ENCODE measurements around the gene UNC13C. TPM values are rescaled to one million over a fixed set of nuclear protein-coding genes. Genes with fewer than 3 reads are reported as not detected.

UNC13C gene
- total and polyA plus RNA-seq, 2 donors (not counting 3 experiments of a cell fraction or from before 2014, with no cell fraction given): not detected

GRCh38 chr15:54345301-54345700 lies 367.1 kb downstream of the UNC13C start:
- no peaks in the 10 kb centered on the region for H4K20me1 ChIP-seq (replicated peaks; ENCODE audit: control insufficient read depth, extremely low read depth, insufficient read depth, low read length)
- dilution Hi-C loops (cut with MboI; ENCODE audit: extremely low pct_ligation_motif_present, low sequenced_read_pairs) (no loop called here), intact Hi-C loops (cut with micrococcal nuclease) (no loop called here)
- ChIA-PET CTCF (no interaction called here), POLR2A (no interaction called here)
- no peak overlapping the region for H2AFZ ChIP-seq (ENCODE audit: low read depth, low read length)
- H3K9me1 ChIP-seq (replicated peaks; ENCODE audit: control insufficient read depth, extremely low read depth, insufficient read depth, low read length): no peaks in the 10 kb centered on the region
- BruUV-seq (replicated peaks): no TSS peak
- H3K9me3 ChIP-seq (replicated peaks; ENCODE audit: control insufficient read depth, insufficient read depth, low read length): no peaks in the 10 kb centered on the region
- H3K27ac ChIP-seq (ENCODE audit: insufficient read depth, low read depth, low read length): no peak overlapping the region
- TF ChIP-seq JUN (IDR thresholded peaks at IDR 0.05; ENCODE audit: borderline replicate concordance, insufficient read depth, insufficient read length, low read depth) (no peak), POLR2AphosphoS5 (IDR thresholded peaks at IDR 0.05; ENCODE audit: insufficient read depth, low read depth, low read length) (no peak), POLR2A (IDR thresholded peaks at IDR 0.05; ENCODE audit: low read depth, low read length) (no peak), GATA2 (IDR thresholded peaks at IDR 0.05; ENCODE audit: insufficient read depth, insufficient read length, low read depth, low read length) (no peak), MAX (IDR thresholded peaks at IDR 0.05; ENCODE audit: insufficient read depth, insufficient read length) (no peak), EZH2 (IDR thresholded peaks at IDR 0.05; ENCODE audit: borderline replicate concordance, low read depth, low read length, severe bottlenecking) (no peak), MYC (IDR thresholded peaks at IDR 0.05; ENCODE audit: low read depth, low read length) (no peak), CTCF (IDR thresholded peaks at IDR 0.05; ENCODE audit: extremely low read depth in 1 of 2, insufficient read depth in 1 of 2, low read depth in 1 of 2, low read length in 2 of 2) (no peak), FOS (IDR thresholded peaks at IDR 0.05; ENCODE audit: borderline replicate concordance, insufficient read depth, low read length) (no peak)
- no peaks in the 10 kb centered on the region for H3K27me3 ChIP-seq (ENCODE audit: control insufficient read depth in 2 of 2, insufficient read depth in 2 of 2, low read length in 2 of 2)
- H3K36me3 ChIP-seq (ENCODE audit: control insufficient read depth in 2 of 2, extremely low read depth in 1 of 2, insufficient read depth in 2 of 2, low read length in 2 of 2): no peaks in the 10 kb centered on the region
- H3K4me3 ChIP-seq (replicated peaks in 1 of 3; ENCODE audit: insufficient read depth in 1 of 3, low read depth in 1 of 3, low read length in 3 of 3): no peak overlapping the region
- DNase-seq (ENCODE audit: low read depth, low spot score) (no peak), FAIRE-seq (no peak)
- H3K79me2 ChIP-seq (ENCODE audit: control insufficient read depth, insufficient read depth, low read length): no peaks in the 10 kb centered on the region
- no peaks in the 10 kb centered on the region for H3K4me1 ChIP-seq (ENCODE audit: control insufficient read depth, extremely low read depth, insufficient read depth, low read length)
- no peak overlapping the region for H3K9ac ChIP-seq (replicated peaks; ENCODE audit: extremely low read depth, insufficient read depth, low read length)
- no peak overlapping the region for H3K4me2 ChIP-seq (ENCODE audit: insufficient read depth, low read length)

Measured in endothelial cell of umbilical vein (primary cell).